Mammary epithelial cell (primary cell): ENCODE data around the gene PRPF19.

Experiments
- EZH2 ChIP-seq: IDR thresholded peaks from 2 replicates; pipeline ENCODE4 v1.6.1; 2012; ENCODE audit warnings: low read length, inconsistent platforms, borderline replicate concordance
- TF ChIP-seq, protein P1 (sequence below), 2 donors: IDR thresholded peaks in 1 of 2; conservative IDR thresholded peaks in 1 of 2; 2 replicates each; pipeline ENCODE4 v1.5.1; 2011 to 2012; ENCODE audit warnings: inconsistent platforms in 2 of 2, low read length in 2 of 2, mild to moderate bottlenecking in 2 of 2, control low read depth in 1 of 2, low read depth in 1 of 2; ENCODE audit not compliant: insufficient read depth in 1 of 2; ENCODE audit errors: extremely low read depth in 1 of 2

DNA sequence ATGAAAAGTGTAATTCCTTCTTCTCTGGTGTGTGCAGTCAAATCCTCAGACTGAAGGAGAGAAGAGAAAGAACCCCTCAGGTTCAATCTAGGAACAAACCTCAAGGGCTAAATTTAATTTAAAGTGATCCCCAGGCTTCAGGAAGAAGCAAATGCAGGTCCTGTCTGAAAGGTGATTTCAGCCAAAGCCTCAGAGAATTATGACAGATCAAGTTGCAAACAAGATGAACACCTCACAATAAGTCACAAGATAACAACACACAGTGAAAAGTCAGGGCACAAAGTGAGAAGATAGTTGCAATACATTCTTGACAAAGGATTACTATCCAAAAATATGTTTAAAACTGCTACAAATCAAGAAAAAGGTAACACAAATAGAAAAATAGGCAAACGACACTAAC lies 27.3 kb downstream of the PRPF19 start:
- TF ChIP-seq, protein P1, sequence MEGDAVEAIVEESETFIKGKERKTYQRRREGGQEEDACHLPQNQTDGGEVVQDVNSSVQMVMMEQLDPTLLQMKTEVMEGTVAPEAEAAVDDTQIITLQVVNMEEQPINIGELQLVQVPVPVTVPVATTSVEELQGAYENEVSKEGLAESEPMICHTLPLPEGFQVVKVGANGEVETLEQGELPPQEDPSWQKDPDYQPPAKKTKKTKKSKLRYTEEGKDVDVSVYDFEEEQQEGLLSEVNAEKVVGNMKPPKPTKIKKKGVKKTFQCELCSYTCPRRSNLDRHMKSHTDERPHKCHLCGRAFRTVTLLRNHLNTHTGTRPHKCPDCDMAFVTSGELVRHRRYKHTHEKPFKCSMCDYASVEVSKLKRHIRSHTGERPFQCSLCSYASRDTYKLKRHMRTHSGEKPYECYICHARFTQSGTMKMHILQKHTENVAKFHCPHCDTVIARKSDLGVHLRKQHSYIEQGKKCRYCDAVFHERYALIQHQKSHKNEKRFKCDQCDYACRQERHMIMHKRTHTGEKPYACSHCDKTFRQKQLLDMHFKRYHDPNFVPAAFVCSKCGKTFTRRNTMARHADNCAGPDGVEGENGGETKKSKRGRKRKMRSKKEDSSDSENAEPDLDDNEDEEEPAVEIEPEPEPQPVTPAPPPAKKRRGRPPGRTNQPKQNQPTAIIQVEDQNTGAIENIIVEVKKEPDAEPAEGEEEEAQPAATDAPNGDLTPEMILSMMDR (conservative IDR thresholded peaks at IDR 0.05 in 1 of 2, IDR thresholded peaks at IDR 0.05 in 1 of 2; ENCODE audit: extremely low read depth in 1 of 2, insufficient read depth in 1 of 2, low read depth in 1 of 2, low read length in 2 of 2): no peak
- no peak for TF ChIP-seq EZH2
